ENCODE measurements around the gene SPATS2L.

DNA sequence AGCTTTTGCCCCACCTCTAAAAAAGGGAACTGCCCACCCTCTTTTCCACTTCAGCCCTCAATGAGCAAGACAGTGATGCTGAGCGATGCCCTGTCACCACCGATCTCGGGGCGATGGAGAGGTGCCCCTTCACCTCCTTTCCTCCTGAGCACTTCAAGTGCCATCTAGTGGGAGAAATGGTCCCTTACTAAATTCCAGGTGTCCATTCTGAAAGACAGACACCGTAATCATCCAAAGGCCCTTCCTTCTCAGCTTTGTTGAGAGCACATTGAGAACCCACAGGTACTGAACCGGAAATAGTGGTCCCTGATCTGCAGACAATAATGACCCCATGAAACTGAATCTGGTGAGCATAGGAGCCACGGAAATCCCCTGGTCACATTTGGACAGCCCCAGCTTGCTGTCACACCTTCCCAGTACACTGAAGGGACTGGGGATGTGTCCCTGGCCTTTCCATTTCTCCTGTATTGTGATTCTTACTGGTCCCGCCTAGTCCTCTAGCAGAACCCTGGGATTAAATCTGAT is 164.9 kb downstream of the SPATS2L start:
- TF ChIP-seq CTCF (IDR thresholded peaks at IDR 0.05) (peak; percentile 81), RCOR1 (IDR thresholded peaks at IDR 0.05; ENCODE audit: low read depth, low read length) (no peak), HDAC2 (IDR thresholded peaks at IDR 0.05) (no peak), MAZ (IDR thresholded peaks at IDR 0.05; ENCODE audit: borderline replicate concordance, low read depth, low read length) (no peak), EP300 (IDR thresholded peaks at IDR 0.05) (no peak), CHD4 (IDR thresholded peaks at IDR 0.05; ENCODE audit: borderline replicate concordance) (no peak), SMC3 (IDR thresholded peaks at IDR 0.05) (peak; percentile 88), BHLHE40 (IDR thresholded peaks at IDR 0.05; ENCODE audit: low read depth, low read length) (no peak), CEBPB (IDR thresholded peaks at IDR 0.05) (no peak), USF2 (IDR thresholded peaks at IDR 0.05) (no peak)
- TF ChIP-seq, protein P1, sequence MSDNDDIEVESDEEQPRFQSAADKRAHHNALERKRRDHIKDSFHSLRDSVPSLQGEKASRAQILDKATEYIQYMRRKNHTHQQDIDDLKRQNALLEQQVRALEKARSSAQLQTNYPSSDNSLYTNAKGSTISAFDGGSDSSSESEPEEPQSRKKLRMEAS (IDR thresholded peaks at IDR 0.05): no peak
- TF ChIP-seq, protein P2, sequence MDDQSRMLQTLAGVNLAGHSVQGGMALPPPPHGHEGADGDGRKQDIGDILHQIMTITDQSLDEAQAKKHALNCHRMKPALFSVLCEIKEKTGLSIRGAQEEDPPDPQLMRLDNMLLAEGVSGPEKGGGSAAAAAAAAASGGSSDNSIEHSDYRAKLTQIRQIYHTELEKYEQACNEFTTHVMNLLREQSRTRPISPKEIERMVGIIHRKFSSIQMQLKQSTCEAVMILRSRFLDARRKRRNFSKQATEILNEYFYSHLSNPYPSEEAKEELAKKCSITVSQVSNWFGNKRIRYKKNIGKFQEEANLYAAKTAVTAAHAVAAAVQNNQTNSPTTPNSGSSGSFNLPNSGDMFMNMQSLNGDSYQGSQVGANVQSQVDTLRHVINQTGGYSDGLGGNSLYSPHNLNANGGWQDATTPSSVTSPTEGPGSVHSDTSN (IDR thresholded peaks at IDR 0.05): no peak

Data from A549 (cell line).